Measurements from ENCODE around the gene TFPI.

- TF ChIP-seq CTCF (IDR thresholded peaks at IDR 0.05) (no peak), EP300 (IDR thresholded peaks at IDR 0.05) (no peak), POLR2A (IDR thresholded peaks at IDR 0.05) (no peak), POLR2AphosphoS5 (IDR thresholded peaks at IDR 0.05) (no peak)
These were observed 124.2 kb downstream of the TFPI start for GRCh38 chr2:187429989-187430388.
